GM12801 (cell line): ENCODE measurements around the gene ATRX.

Experiments used
- TF ChIP-seq, protein P1 (sequence below): IDR thresholded peaks from one replicate; pipeline ENCODE4 v1.5.1; 2011; ENCODE audit warnings: control low read depth; ENCODE audit not compliant: insufficient read length; ENCODE audit errors: extremely low read depth

Gene ATRX

DNA sequence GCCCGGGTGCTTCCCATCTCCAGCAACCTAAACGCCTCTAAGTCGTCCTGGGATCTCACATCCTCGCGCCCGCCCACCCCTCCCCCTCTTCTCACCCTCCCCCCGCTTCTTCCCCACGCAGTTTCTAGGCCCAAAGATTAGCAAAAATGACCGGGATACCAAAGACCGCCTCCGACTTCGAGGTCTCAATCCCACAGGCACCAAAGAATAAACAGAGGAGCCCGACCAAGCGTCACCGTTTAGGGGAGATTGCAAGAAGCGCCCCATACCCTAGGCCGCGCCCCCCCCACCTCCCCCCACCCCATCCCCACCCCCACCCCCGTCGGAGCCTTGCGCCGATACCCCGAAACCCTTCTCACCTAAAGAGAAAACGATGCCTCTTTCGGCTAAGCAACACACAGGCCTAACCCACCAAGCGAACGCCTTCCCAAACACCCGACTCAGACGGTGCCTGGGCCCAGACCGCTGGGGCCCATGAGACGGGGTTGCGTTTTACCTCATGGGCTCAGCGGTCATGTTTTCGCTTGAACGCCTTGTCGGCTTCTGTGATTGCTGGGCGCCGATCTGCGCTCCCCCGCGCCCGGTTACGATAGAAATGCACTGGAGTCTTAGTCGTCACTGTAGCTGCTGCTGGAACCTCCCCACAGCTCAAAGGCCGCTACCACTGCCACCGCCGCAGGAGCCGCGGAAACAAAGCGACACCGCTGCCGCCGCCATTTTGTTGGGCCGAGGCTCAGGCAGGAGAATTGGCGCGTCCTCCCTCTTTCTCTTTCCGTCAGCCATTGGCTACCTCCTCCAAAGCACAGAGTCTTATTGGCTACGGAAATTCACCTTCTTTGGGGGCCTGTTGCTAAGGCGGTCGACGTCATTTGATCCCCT lies at the start of gene ATRX:
TSS of gene ATRX (minus strand) at position 731 of the 879 bp plus-strand sequence. CDS start at position 516, 215 bp downstream.
- TF ChIP-seq, protein P1, sequence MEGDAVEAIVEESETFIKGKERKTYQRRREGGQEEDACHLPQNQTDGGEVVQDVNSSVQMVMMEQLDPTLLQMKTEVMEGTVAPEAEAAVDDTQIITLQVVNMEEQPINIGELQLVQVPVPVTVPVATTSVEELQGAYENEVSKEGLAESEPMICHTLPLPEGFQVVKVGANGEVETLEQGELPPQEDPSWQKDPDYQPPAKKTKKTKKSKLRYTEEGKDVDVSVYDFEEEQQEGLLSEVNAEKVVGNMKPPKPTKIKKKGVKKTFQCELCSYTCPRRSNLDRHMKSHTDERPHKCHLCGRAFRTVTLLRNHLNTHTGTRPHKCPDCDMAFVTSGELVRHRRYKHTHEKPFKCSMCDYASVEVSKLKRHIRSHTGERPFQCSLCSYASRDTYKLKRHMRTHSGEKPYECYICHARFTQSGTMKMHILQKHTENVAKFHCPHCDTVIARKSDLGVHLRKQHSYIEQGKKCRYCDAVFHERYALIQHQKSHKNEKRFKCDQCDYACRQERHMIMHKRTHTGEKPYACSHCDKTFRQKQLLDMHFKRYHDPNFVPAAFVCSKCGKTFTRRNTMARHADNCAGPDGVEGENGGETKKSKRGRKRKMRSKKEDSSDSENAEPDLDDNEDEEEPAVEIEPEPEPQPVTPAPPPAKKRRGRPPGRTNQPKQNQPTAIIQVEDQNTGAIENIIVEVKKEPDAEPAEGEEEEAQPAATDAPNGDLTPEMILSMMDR: no peak

GRCh38 chrX:77820091-77820727 lies 34.2 kb upstream of the ATRX start:
- TF ChIP-seq, protein P1: no peak

DNA sequence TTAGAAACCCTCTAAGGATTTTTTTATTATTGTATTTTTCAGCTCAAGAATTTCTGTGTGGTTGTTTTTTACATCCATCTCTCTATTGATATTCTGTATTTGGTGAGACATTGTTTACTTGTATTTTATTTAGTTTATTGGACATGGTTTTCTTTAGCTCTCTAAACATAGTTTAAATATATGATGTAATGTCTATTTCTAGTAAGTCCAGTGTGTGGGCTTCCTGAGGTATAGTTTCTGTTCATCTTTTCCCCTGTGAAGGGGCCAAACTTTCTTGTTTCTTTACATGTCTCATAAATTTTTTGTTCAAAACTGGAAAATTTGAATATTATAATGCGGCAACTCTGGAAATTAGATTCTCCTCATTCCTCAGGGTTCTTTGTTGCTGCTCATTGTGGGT lies 28.2 kb upstream of the ATRX start:
- TF ChIP-seq, protein P1: no peak

GRCh38 chrX:77802201-77802600 lies 16.2 kb upstream of the ATRX start:
- TF ChIP-seq, protein P1: no peak

- TF ChIP-seq, protein P1: no peak
Measured at GRCh38 chrX:77795124-77795523, 9.1 kb upstream of the ATRX start.

- TF ChIP-seq, protein P1: no peak
Measured at GRCh38 chrX:77793946-77794345, 7.9 kb upstream of the ATRX start.

- TF ChIP-seq, protein P1: no peak
Measured at GRCh38 chrX:77788050-77788449, 2.0 kb upstream of the ATRX start.
